GM12892 (cell line): ENCODE results near the gene MEA1.
A peak's percentile ranks its signal among the peaks of the same experiment; 100 is the strongest.

Source experiments
- POLR2A ChIP-seq: IDR thresholded peaks from 2 replicates; pipeline ENCODE4 v1.6.1; 2011; ENCODE audit warnings: low read depth, low read length, control low read depth
- POLR2AphosphoS5 ChIP-seq: IDR thresholded peaks from 2 replicates; pipeline ENCODE4 v1.6.1; 2011; ENCODE audit warnings: low read depth, low read length, control low read depth
- TAF1 ChIP-seq: IDR thresholded peaks from 2 replicates; pipeline ENCODE4 v1.6.1; 2011; ENCODE audit warnings: low read depth, mild to moderate bottlenecking, control low read depth, low read length, borderline replicate concordance

GRCh38 chr6:43021270-43022047 lies 7.7 kb upstream of the MEA1 start, which contains the start of gene RRP36:
- TF ChIP-seq POLR2A, result peak; percentile 69
- peak; percentile 37 for TF ChIP-seq POLR2AphosphoS5
- TF ChIP-seq TAF1, result no peak
